Keratinocyte (primary cell): ENCODE data around the gene CACNA1I.

ENCODE experiments used
- CTCF ChIP-seq, 3 experiments: IDR thresholded peaks in 1 of 3; conservative IDR thresholded peaks in 1 of 3; optimal IDR thresholded peaks in 1 of 3; 2 replicates in 2 of 3; 3 replicates in 1 of 3; pipeline versions ENCODE3 to v1.5.1; 2011; ENCODE audit warnings: low read length in 3 of 3, mild to moderate bottlenecking in 3 of 3, moderate library complexity in 2 of 3, control low read depth in 1 of 3, inconsistent platforms in 1 of 3; ENCODE audit not compliant: insufficient read depth in 2 of 3; ENCODE audit errors: extremely low read depth in 1 of 3
- EZH2 ChIP-seq: IDR thresholded peaks from one replicate; pipeline ENCODE4 v1.6.1; 2012; ENCODE audit warnings: inconsistent platforms, mild to moderate bottlenecking, low read length, moderate library complexity

- TF ChIP-seq CTCF (optimal IDR thresholded peaks at IDR 0.05 in 1 of 3, IDR thresholded peaks at IDR 0.05 in 1 of 3, conservative IDR thresholded peaks at IDR 0.05 in 1 of 3; ENCODE audit: extremely low read depth in 1 of 3, insufficient read depth in 2 of 3, low read length in 3 of 3) (no peak), EZH2 (no peak)
Observed at GRCh38 chr22:39712751-39713525, 142.4 kb downstream of the CACNA1I start.
